ENCODE data around the gene PANK4. TPM values are rescaled to one million over a fixed set of nuclear protein-coding genes. Genes with fewer than 3 reads are reported as not detected.
A peak's percentile ranks its signal among the peaks of the same experiment; 100 is the strongest.

Gene PANK4
- total and polyA plus RNA-seq, 9 of the 15 experiments (the other 6 are each of a cell fraction or from before 2014, with no cell fraction given): 0.93 to 55.6 (median 31.5) TPM

GRCh38 chr1:2557482-2558400 lies 31.3 kb upstream of the PANK4 start:
- ATAC-seq (no peak), DNase-seq (ENCODE audit: extremely low read depth in 1 of 4, low spot score in 3 of 4) (no peak), FAIRE-seq (no peak)
- H4K20me1 ChIP-seq (replicated peaks; ENCODE audit: control insufficient read depth, insufficient read depth, low read length): no peaks in the 10 kb centered on the region
- H3K4me3 ChIP-seq: no peak overlapping the region
- H3K4me2 ChIP-seq (ENCODE audit: insufficient read depth, low read length): no peak overlapping the region
- in situ Hi-C loops (cut with MboI) (no loop called here), intact Hi-C loops (cut with micrococcal nuclease) (no loop called here)
- 0 out of 2 replicates have a peak, but pooled peaks have one; percentile 43 for TF ChIP-seq ZNF583 (CRISPR knock-in tag; IDR thresholded peaks at IDR 0.05)
- no peak for TF ChIP-seq ZNF785 (CRISPR knock-in tag; IDR thresholded peaks at IDR 0.05)
- TF ChIP-seq YY1 (IDR thresholded peaks at IDR 0.05; ENCODE audit: borderline replicate concordance in 1 of 3, control insufficient read depth in 1 of 3, extremely low read depth in 1 of 3, insufficient read depth in 3 of 3, insufficient read length in 1 of 3, insufficient replicate concordance in 2 of 3, low read depth in 1 of 3, low read length in 2 of 3): no peak
- 0 out of 6 replicates have a peak, but pooled peaks of 1 of the 3 experiments have one; percentile 7 for TF ChIP-seq CTCF (IDR thresholded peaks at IDR 0.05 in 2 of 3, conservative IDR thresholded peaks at IDR 0.05 in 1 of 3; ENCODE audit: insufficient read depth in 2 of 3, low read depth in 1 of 3, low read length in 3 of 3)
- TF ChIP-seq HMGN3 (IDR thresholded peaks at IDR 0.05; ENCODE audit: borderline replicate concordance, extremely low read depth, insufficient read length, low read depth, low read length): peak; percentile 72
- TF ChIP-seq ATF1 (CRISPR knock-in tag; IDR thresholded peaks at IDR 0.05): no peak
- 0 out of 2 replicates have a peak, but pooled peaks have one; percentile 10 for TF ChIP-seq ATF1 (tag; IDR thresholded peaks at IDR 0.05)
- no peak for TF ChIP-seq DNMT1 (IDR thresholded peaks at IDR 0.05)
- 0 out of 4 replicates have a peak, but pooled peaks of 1 of the 2 experiments have one; percentile 11 for TF ChIP-seq UBTF (IDR thresholded peaks at IDR 0.05; ENCODE audit: borderline replicate concordance in 1 of 2, low read depth in 2 of 2, low read length in 2 of 2)
- no peaks in the 10 kb centered on the region for H3K79me2 ChIP-seq (ENCODE audit: control insufficient read depth, insufficient read depth, low read length)
- no peaks in the 10 kb centered on the region for H3K36me3 ChIP-seq (ENCODE audit: control insufficient read depth, insufficient read depth, low read length)
- 0 out of 5 replicates have a peak, but pooled peaks cover 0 to 4% of the 10 kb centered on the region in 2 experiments for H3K27me3 ChIP-seq (ENCODE audit: control insufficient read depth in 2 of 2, insufficient read depth in 2 of 2, low read length in 2 of 2)
- peak overlapping the region in 1 of 2 experiments; percentile 92; a peak in 2 of 4 replicates for H3K9ac ChIP-seq (ENCODE audit: insufficient read depth in 1 of 2, low read depth in 2 of 2, low read length in 2 of 2)
- H2AFZ ChIP-seq (ENCODE audit: low read depth, low read length): no peak overlapping the region
- H3K27ac ChIP-seq (ENCODE audit: extremely low read depth, low read depth, low read length): no peak overlapping the region
- WGBS (ENCODE audit: insufficient coverage, low coverage, missing lambda C conversion rate): 35% methylated on average over 27 of the region's 30 CpGs
- BruUV-seq (replicated peaks): no TSS peak
- no peaks in the 10 kb centered on the region for H3K9me1 ChIP-seq (ENCODE audit: control insufficient read depth, insufficient read depth, low read length)
- CTCF ChIA-PET (ENCODE audit: low intra/inter-chr PET ratio): no interaction called here
- POLR2A ChIA-PET: interaction anchor here (0.5 to 1.8 kb wide), 7 partner anchors 11 to 601 kb away, joined by 3 to 8 read pairs (median 3); partner anchors contain the start of gene PRXL2B
- peaks cover 26 to 85% of the 10 kb centered on the region in 2 experiments for H3K4me1 ChIP-seq (replicated peaks in 1 of 2; ENCODE audit: control insufficient read depth in 2 of 2, insufficient read depth in 2 of 2, low read length in 2 of 2)
- no peaks in the 10 kb centered on the region for H3K9me3 ChIP-seq (replicated peaks; ENCODE audit: control insufficient read depth, insufficient read depth, low read depth, low read length)
